Measurements from ENCODE around the gene NTN5. TPM values are rescaled to one million over a fixed set of nuclear protein-coding genes. Genes with fewer than 3 reads are reported as not detected.

Gene NTN5
- total and polyA plus RNA-seq, 9 of the 15 experiments (the other 6 are each of a cell fraction or from before 2014, with no cell fraction given), result not detected

- TF ChIP-seq, protein P1, sequence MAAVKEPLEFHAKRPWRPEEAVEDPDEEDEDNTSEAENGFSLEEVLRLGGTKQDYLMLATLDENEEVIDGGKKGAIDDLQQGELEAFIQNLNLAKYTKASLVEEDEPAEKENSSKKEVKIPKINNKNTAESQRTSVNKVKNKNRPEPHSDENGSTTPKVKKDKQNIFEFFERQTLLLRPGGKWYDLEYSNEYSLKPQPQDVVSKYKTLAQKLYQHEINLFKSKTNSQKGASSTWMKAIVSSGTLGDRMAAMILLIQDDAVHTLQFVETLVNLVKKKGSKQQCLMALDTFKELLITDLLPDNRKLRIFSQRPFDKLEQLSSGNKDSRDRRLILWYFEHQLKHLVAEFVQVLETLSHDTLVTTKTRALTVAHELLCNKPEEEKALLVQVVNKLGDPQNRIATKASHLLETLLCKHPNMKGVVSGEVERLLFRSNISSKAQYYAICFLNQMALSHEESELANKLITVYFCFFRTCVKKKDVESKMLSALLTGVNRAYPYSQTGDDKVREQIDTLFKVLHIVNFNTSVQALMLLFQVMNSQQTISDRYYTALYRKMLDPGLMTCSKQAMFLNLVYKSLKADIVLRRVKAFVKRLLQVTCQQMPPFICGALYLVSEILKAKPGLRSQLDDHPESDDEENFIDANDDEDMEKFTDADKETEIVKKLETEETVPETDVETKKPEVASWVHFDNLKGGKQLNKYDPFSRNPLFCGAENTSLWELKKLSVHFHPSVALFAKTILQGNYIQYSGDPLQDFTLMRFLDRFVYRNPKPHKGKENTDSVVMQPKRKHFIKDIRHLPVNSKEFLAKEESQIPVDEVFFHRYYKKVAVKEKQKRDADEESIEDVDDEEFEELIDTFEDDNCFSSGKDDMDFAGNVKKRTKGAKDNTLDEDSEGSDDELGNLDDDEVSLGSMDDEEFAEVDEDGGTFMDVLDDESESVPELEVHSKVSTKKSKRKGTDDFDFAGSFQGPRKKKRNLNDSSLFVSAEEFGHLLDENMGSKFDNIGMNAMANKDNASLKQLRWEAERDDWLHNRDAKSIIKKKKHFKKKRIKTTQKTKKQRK (IDR thresholded peaks at IDR 0.05; ENCODE audit: borderline replicate concordance, low read depth, low read length), result no peak
- no peak for TF ChIP-seq ZNF445 (CRISPR knock-in tag; IDR thresholded peaks at IDR 0.05; ENCODE audit: low read depth)
- TF ChIP-seq ETV1 (tag; conservative IDR thresholded peaks at IDR 0.05; ENCODE audit: low read depth), result no peak
- TF ChIP-seq POLR2G (IDR thresholded peaks at IDR 0.05; ENCODE audit: low read depth, low read length), result peak; percentile 77
- TF ChIP-seq HMG20A (CRISPR knock-in tag; conservative IDR thresholded peaks at IDR 0.05), result no peak
- TF ChIP-seq POLR2AphosphoS5 (IDR thresholded peaks at IDR 0.05; ENCODE audit: control insufficient read depth, insufficient read depth, low read depth, low read length), result no peak
- no peak for TF ChIP-seq ADNP (tag; IDR thresholded peaks at IDR 0.05)
- TF ChIP-seq ZNF316 (IDR thresholded peaks at IDR 0.05), result no peak
- TF ChIP-seq HINFP (tag; conservative IDR thresholded peaks at IDR 0.05; ENCODE audit: low read depth), result no peak
- TF ChIP-seq ZBTB40 (IDR thresholded peaks at IDR 0.05), result no peak
- TF ChIP-seq ZBTB40 (CRISPR knock-in tag; IDR thresholded peaks at IDR 0.05), result no peak
- no peak for TF ChIP-seq ZNF184 (CRISPR knock-in tag; IDR thresholded peaks at IDR 0.05)
- TF ChIP-seq ASH1L (IDR thresholded peaks at IDR 0.05; ENCODE audit: borderline replicate concordance, low read depth, partially characterized antibody), result peak; percentile 55
- no peak for TF ChIP-seq PTTG1 (tag; IDR thresholded peaks at IDR 0.05; ENCODE audit: low read depth)
- TF ChIP-seq BACH1 (tag; IDR thresholded peaks at IDR 0.05), result no peak
Observed at GRCh38 chr19:48624067-48624594, 48.7 kb downstream of the NTN5 start (continued).
